GM15510 (cell line): ENCODE data around the gene WSCD2.

Source experiments
- POLR2A ChIP-seq: IDR thresholded peaks from 3 replicates; pipeline ENCODE4 v1.6.1; 2011; ENCODE audit warnings: borderline replicate concordance; ENCODE audit not compliant: insufficient read length; ENCODE audit errors: extremely low read depth

Gene WSCD2

DNA sequence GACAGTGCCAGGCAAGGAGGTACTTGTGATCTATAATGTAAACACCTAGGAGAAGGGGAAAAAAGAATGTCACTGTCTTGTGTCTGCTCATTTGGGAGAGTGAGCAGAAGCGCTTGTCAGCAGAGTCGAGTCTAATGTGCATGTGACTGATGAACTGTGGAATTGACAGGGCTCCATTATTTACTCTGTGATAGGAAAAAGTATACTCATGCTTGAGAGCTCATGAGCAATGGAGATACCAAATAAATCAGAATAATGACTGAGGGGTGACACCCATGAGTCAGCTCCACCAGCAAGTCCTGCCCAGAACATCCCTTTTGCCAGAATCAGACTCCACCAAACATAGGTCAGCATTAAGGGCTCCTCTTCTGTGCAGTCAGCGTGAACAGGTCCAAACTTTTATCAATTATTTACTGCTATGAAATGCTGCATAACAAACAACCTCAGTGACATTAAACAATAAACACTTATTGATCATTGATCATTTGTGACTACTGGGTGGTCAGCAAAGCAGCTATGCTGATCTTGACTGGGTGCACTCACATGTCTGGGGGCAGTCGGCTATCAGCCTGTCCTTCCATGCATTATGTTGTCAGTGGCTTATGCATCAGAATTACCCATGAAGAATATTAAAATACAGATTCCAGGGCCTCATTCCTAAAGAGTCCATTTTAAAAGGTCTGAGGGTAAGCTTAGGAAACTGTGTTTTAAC is 29.2 kb upstream of the WSCD2 start:
- TF ChIP-seq POLR2A = no peak

DNA sequence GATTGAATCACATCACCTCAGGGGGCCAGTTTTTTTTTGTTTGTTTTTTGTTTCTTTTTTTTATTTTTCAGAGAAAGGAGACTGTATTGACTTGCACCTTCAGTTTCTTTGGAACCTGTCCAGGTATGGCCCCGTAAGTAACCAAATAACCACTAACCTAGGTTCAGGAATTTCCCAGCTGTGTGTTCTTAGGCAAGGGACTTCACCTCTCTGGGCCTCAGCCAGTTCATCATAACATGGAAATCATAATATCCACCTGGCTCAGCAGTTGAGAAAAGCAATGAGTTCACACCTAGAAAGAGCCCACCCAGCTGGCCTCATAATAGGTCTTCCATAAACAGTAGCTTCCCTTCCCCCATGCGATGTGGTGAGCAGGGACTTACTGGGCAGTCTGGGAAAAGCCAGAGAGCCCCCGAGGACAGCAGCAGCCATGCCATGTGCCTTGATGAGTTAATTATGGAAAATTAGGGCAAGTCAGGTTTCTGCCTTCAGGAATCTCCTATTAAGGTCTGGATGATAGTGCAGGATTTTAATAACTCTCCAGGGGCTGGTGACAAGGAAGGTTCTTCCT is 27.4 kb upstream of the WSCD2 start:
- no peak for TF ChIP-seq POLR2A

DNA sequence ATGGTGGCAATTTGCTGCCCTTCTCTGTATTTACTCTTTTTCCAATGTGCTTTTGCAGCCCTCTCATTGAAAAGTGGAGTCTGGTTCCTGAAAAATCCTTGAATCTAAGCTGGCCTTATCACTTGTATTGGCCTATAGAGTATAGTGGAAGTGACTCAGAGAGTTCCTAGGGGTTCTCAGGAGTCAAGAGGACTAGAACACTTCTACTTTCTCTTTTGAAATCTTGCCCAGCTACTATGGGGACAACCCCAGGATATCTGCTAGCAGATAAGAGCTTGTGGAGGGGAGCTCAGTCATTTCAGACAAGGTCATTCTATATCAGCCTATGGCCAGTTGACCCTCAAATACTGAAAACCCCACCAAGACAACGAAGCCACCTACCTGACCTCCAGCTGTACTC is 26.7 kb upstream of the WSCD2 start:
- no peak for TF ChIP-seq POLR2A

DNA sequence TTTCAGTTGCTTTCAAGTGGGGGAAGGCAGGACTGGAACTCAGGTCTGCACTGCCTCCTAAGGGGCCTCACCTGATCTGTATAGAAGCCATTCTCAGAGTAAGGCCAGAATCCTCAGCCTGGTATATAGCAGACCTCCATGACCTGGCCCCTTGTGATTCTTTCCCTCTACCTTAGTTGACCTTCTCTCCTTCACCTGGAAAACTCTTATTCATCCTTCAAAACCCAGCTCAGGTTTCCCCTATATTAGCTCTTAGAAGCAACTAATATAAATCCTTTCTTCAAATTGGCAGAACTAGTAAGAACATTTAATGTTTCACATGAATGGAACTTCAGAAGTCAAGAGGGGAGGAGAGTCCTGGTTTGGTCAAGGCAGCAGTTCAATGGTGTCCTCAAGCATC is 26.0 kb upstream of the WSCD2 start:
- TF ChIP-seq POLR2A = no peak

DNA sequence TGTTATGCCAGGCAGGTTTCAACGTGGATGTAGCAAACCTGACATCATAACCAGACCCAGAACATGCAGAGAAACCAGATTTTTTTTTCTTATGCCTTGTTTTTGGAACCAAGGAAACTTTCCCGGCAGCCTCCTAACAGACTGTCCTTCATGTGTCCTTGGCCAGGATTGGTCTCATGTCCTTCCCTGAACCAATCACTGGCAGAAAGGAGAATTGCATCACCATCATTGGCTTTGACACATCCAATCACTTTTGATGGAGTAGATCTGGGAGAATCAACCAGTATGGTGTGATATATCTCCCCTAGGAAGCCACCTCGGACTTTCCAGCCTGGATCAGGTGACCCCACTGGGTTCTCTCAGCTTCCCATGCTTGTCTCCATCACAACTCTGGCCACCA is 25.6 kb upstream of the WSCD2 start:
- TF ChIP-seq POLR2A = no peak

DNA sequence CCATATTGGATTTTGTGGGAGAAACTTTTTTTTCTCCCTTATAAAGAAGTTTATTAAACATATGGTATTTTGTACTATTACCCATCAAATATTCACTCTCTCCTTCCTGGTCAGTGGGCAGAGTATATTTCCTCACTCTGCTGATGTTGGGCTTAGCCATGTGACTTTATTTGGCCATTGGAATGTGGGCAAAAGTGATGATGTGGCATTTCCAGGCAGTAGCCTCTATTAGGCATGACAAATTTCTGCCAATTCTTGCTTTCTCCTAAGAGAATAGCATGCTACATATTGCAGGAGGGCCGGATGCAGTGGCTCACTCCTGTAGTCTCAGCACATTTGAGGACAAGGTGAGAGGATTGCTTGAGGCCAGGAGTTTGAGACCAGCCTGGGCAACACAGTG is 24.4 kb upstream of the WSCD2 start:
- no peak for TF ChIP-seq POLR2A

DNA sequence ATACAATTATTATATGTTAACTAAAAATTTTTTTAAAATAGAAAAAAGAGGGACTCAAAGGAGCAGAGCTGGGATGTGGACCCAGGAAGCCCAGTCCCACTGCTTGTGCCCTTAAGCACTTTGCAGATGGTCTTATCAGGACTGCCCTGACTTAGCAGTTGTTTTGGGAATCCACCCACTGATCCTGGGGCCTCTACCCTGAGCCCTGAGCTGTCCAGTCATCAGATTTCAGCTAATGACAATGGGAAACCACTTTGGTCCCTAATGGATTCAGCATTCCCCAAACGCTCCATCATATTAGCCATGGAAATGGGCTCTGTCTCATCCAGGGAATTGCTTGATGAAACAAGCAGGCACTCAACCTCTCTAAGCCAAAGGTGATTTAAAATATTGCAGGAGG is 22.5 kb upstream of the WSCD2 start:
- no peak for TF ChIP-seq POLR2A

DNA sequence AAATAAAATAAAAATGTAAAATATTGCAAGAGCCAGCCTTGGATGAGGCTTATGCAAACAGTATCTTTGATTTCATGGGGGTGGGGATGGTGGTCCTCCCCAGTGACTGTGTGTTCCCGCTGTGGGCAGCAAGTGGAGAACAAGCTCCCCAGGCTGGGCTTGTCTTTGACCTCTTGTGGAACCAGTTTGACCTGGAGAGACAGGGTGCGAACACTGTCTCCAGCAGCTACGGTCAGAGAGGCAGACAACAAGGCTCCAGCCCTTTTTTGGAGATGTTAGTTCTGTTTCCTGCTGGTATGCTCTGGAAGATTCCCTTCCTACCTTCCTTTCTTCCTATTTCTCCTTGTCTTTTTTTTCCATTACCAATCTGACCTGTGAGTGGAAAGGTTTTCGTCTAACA is 21.8 kb upstream of the WSCD2 start:
- TF ChIP-seq POLR2A = no peak

DNA sequence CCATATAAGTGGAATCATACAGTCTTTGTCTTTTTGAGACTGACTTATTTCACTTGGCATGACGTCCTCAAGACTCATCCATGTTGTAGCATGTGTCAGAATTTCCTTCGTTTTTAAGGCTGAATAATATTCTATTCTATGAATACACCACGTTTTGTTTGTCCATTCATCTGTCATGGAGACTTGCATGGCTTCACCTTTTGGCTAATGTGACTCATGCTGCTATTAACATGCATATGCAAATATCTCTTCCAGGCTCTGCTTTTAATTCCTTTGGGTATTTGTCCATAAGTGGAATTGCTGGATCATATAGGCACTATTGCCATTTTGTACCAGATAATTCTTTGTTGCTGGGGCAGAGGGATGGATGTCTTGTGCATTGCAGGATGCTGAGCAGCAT is 19.6 kb upstream of the WSCD2 start:
- TF ChIP-seq POLR2A = no peak

DNA sequence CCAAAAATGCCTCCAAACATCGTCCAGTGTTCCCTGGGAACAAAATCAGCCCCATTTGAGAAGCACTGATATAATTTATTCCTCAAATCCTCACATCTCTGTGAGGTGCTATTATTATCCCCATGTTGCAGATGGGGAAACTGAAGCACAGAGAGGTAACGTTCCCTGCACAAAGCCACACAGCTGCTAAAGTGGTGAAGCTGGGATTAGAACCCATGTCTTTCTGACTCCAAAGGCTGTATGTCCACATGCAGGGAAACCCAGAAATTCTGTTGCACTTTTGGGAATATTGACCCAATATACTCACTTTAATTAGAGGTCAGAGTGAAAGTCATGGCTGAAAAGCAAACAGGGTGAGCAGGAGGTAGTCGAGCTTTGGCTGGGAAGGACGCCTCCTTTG is 19.1 kb upstream of the WSCD2 start:
- TF ChIP-seq POLR2A = no peak

DNA sequence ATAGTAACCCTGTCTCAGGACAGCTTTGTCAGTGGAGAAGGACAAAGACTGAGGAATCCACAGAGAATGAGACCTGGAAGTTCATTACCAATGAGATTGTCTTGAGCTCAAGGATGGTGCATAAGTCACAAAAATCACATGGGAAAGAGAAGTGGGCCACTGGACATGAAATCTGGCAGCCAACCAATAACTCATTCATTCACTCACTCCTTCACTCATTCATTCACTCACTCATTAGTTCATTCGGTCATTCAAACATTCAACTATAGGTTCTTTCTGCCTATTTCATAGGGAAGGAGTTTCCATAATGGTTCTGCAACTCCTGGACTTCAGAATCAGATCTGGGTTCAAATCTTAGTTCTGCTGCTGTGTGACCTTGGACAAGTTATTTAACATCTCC is 18.2 kb upstream of the WSCD2 start:
- TF ChIP-seq POLR2A = no peak

DNA sequence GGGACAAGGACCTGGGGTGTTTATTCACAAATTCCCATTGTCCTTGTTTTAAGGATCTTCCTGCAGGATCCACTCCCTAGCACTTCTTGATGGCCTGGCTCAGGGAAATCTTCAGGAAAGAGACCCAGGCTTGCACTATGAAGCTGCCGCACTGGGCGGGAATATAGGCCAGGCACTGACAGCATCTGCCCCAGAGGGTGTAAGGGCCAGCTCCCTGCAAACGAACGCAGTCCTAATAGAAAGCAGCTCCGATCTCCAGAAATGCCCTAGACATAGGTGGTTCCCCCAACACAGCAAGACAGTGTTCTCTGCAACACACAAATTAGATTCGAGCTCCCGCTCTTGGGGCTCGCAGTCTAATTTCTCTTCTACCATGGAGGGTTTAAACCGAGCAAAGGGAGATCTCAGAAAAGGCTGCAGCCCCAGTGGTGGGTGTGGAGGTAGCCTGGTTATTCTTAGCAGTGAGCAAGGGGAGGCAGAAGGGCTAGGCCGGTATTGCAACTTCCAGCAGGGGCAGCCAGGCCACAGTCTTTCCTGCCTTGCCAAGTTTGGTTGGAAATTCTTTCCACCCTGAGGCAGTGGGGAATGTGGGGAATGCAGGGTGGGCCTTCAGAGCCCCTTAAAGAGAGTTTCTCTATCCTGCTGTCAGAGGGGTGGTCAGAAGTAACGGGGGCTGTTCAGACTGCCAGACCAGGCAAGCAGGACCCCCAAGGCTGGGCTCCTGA is 16.1 kb upstream of the WSCD2 start:
- TF ChIP-seq POLR2A = no peak

DNA sequence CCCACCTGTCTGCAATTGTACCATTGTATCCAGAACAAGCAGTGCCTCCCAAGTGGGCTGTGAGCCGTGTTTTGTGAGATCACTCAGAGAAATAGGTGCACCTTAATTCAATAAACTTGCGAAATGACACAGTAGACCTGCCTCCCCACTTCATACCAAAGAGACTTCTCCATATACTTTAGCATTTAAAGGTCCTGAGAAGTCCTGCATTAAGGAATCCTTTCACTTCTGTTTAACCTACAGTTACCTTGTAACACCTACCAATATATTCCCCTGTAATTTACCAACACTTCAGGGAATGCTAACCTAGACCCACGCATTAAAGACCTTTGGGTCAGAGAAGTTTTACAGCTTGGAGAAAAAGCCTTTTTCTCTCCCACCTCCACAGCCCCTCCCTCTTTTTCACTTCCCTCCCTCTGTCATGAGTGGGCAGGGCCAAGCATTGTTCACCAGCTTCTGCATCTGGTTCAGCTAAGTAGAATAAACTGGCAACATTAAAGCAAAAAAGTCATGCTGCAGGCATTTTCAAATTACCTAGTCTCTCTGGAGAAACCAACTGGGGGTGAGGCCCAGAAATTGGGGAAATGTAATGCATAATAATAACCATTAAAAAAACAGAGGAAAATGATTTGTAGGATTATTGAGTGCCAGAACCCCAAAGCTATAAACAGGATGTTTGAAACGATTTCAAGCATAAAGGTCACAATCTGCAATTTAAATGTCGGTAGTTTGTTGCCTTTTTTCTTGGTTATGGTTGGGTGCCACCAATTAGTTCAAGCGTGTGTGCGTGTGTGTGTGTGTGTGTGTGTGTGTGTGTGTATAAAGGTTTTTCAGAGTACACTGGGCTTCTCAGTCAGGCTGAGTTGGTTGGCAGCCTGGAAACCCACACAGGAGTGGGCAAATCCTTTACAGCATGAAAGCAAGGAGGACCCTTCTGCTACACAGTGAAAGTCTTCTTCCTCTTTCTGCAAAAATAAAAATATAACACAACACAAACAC is 13.7 kb upstream of the WSCD2 start:
- TF ChIP-seq POLR2A = no peak

DNA sequence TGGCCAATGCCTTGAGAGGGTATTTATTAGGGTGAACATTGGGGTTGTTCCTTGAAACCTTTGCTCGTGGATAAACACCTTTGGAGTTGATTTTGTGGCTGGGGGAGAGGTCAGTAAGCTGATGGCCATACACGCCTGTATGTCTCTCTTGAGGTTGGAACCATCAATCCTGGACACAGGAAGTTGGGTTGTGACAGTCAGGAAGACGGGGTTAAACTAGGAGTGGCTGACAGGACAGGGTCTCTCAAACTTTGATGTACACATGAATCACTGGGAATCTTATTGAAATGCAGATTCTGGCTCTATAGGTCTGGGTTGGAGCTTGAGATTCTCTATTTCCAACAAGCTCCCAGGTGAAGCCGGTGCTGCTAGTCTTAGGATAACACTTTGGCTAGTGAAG is 12.8 kb upstream of the WSCD2 start:
- no peak for TF ChIP-seq POLR2A

DNA sequence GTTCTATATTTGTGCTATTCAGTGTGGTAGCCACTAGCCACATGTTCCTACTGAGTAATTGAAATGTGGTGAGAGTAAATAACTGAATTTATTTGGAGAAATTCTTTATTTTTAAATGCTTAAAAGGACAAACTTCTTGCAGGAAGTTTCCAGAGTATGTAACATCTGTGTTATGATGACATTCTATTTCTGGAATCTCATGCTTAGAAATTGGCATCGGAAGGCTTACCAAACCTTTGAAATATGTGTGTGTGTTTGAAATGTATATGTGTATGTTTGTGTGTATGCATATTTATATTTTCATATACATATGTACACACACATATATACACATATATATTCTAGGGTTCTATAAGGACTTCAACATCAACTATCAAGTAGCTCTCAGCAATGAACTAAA is 12.4 kb upstream of the WSCD2 start:
- no peak for TF ChIP-seq POLR2A
